ENCODE data around the gene ENC1.

The ENC1 gene

DNA sequence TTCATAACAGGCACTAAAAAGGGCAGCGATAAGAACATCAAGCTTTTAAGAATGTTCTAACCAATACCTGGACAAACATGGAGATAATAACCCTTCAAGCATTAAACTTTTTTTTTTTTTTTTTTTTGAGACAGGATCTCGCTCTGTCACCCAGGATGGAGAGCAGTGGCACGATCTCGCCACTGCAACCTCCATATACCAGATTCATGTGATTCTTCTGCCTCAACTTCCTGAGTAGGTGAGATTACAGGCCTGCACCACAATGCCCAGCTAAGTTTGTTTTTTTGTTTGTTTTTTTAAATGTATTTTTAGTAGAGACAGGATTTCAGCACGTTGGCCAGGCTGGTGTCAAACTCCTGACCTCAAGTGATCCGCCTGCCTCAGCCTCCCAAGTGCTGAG, 14.7 kb upstream of the ENC1 start:
- no peak for DNase-seq

- no peak for DNase-seq
Observed at GRCh38 chr5:74653991-74654390, 13.5 kb upstream of the ENC1 start.

GRCh38 chr5:74652576-74652975, 12.0 kb upstream of the ENC1 start:
- no peak for DNase-seq

GRCh38 chr5:74651710-74652109, 11.2 kb upstream of the ENC1 start:
- DNase-seq, result no peak

GRCh38 chr5:74649421-74649973, 9.0 kb upstream of the ENC1 start:
- DNase-seq, result no peak

DNA sequence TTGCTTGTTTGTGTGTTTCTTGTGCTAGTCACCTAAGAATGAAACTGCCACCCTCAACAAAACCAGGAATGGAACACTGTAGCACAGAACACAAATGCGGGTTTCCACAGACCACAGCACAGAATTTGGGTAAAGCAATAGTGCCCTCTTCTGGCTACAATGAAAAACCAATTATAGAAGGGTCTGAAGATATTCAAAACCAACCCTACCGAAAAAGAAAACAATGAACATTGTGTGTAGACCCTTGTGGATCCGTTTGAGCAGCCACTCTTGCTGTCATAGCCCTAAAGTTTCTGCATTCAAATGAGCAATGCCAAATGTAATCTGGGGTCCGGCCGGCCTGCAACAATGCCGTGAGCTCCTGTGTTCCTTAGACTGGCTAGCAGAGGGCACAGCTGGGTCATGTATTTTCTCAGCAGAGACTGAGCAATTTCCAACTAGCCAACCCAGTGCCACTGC, 8.3 kb upstream of the ENC1 start:
- DNase-seq, result no peak

DNA sequence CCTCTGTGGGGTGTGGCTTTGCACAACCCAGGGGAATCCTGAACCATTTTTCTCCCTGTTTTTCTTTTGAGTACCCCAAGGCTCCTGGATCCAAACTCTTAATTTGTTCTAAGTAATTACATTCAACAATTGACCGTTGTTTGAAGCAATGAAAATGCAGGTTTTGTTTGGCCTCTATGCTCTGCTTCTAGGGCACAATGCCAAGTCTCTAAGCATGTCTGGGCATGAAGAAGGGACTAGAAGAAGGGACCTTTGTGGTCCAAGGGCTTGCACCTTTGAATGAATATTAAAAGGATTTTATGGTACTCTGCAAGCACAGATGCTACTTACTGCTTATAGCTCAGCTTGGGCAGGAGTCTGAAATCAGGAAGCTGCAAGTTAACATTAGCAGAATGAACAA, 6.6 kb upstream of the ENC1 start:
- DNase-seq, result no peak

GRCh38 chr5:74643111-74643562, 2.6 kb upstream of the ENC1 start:
- DNase-seq, result no peak

GRCh38 chr5:74642543-74642863, 2.0 kb upstream of the ENC1 start:
- DNase-seq, result no peak

GRCh38 chr5:74641735-74642542, 1.4 kb upstream of the ENC1 start:
- DNase-seq, result no peak

DNA sequence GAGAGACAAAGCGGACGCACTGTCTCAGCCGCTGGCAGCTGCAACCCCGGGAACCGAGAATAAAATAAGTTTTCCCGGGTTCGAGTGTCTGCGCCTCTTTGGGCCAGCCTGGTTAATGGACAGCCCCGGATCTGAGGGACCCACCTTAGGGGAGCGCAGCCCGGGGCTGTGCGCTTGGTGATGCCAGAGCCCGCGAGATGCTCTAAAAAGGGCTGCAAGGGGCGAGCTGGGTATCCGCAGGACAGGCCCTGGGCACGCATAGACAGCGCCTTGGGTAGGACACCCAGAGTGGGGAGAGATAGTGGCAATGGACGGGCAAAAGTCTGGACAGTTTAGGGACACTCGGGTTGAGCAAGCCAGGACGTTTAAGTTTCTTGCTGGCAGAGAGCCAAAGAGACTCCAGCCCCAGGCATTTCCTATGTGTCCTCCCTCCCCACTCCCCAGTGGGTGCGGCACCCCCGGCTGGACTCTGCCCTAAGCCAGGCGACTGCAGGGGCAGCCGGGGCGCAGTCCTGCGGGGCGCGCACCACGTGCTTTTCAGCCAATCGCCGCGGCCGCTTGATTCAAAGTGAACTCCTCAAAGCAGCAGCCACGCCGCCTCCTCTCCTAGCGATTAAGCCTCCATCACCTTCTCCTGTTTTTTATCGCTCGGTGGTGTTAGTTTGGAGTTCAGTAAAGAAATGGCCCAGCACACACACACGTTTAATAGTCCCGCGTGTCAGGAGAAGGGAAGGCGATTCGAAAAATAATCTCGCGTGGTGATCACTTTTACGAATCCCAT, 616 bp upstream of the ENC1 start:
- no peak for DNase-seq

GRCh38 chr5:74639807-74640449, 600 bp downstream of the ENC1 start:
- no peak for DNase-seq

DNA sequence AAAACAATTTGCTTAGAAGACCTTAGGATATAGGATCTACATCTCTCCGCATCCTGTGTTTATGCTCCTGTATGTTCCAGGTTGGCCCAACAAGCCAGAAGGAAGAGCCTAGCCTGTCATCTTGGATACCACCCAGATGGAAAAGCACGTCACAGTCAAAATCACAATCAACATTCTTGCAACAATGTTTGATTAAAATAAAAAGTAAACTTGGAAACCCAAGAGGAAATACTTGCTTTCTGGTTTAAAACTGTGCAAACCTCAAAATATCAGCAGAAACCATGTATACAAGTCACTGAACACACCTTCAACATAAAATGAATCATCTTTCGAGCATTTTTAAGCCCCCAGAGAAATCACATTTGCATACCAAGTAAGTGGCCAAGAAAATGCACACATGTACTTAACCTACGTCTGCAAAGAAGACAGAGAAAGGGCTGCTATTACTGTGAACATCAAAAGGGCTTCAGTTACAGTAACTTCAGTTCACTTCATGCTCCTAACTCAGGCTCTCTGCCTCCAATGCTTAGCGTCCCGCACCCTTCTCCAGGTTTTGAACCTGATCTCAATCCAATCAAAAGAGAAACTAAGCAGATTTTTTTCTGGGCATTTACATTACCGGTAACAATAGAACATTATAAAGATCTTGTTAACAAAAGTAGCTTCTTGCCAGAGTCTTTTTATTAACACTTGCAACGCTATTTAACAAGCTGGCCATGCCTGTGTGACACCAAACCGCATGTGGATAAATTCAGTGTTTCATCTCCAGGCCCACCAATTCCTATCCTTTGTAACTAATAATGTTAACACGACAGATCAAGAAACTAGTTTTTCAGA, 1.3 kb downstream of the ENC1 start:
- DNase-seq, result no peak

GRCh38 chr5:74638544-74638969, 2.0 kb downstream of the ENC1 start:
- DNase-seq, result no peak

GRCh38 chr5:74636552-74636951, 4.0 kb downstream of the ENC1 start:
- no peak for DNase-seq

GRCh38 chr5:74636149-74636548, 4.4 kb downstream of the ENC1 start:
- DNase-seq, result no peak

GRCh38 chr5:74634611-74635286, 5.8 kb downstream of the ENC1 start:
- no peak for DNase-seq

- DNase-seq, result no peak
Observed at GRCh38 chr5:74633695-74634094, 6.8 kb downstream of the ENC1 start.

GRCh38 chr5:74632947-74633356, 7.6 kb downstream of the ENC1 start:
- DNase-seq, result no peak

DNA sequence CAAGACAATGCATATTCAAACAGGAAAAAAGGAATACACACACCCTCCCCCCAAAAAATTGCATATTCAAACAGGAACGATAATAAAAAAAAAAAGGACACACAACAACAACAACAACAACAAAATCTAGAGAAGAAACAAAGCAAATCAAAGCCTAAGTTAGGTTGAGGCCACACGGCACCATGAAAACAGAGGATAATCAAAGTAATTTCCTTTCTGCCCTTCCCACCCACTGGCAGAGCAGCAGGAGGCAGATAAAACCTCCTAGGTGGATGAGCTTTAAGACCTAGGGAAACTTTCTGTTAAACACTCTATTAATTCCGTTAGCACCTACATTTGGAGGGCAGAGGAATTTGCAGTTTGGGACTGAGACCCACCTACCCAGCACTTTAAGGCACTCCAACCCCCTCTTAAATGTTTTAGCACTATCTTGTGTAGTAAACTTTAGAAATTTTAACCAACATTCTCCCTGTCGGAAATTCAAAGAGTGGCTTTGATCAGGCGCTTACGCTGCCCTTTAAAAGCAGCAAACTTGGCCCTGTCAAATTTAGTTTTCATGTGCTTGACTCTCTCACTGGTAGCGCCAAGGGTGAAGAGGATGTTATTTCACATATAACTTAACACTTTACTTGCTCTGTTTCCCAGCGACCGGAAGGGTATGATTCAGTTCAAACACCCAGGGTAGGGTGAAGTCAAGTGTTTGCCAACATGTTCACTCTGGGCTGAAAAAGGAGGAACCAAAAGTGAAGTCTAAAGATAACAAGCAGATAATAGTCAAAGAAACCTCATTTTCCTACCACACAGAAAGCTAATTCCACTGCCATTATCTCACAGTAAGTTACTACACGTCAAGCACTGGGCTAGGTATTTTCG, 9.2 kb downstream of the ENC1 start:
- DNase-seq, result no peak
